Pulmonary artery endothelial cell (primary cell): ENCODE data around the gene TCF4. TPM values are rescaled to one million over a fixed set of nuclear protein-coding genes. Genes with fewer than 3 reads are reported as not detected.

Experiments used
- DNase-seq: peaks from one replicate; pipeline ENCODE4 v3.0.0-alpha.2; 2011; ENCODE audit warnings: low read depth, low spot score
- total RNA-seq: library from RNA; depleted of rRNA; stranded (reverse); fragments of >200 nt; gene quantifications from 2 replicates; pipeline ENCODE4 v1.2.3, GENCODE V29; 2014

TCF4 gene
- total RNA-seq, 1 donor from 2014 or later, result 339 TPM

- no peak for DNase-seq
Observed at GRCh38 chr18:55353806-55354205, 234.2 kb downstream of the TCF4 start.

DNA sequence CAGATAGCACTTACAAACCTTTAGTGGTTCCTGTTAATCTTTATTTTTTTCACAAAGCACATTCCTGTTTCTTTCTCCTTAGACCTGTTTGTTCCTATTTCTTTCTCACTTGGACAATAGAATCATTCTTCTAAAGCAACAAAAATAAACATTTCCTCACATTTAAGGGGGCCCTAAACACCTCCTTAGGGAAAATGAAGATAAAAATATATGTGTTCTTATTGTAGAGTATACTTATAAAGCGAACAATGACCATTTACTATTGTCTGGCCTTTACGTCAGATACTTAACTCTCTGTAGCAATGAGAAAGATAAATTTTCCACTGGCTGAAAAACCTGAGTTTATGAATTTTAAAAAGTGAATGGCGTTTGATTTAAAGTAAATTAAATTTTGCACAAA, 234.6 kb downstream of the TCF4 start:
- no peak for DNase-seq

- no peak for DNase-seq
Observed at GRCh38 chr18:55351980-55352714, 235.8 kb downstream of the TCF4 start.

DNA sequence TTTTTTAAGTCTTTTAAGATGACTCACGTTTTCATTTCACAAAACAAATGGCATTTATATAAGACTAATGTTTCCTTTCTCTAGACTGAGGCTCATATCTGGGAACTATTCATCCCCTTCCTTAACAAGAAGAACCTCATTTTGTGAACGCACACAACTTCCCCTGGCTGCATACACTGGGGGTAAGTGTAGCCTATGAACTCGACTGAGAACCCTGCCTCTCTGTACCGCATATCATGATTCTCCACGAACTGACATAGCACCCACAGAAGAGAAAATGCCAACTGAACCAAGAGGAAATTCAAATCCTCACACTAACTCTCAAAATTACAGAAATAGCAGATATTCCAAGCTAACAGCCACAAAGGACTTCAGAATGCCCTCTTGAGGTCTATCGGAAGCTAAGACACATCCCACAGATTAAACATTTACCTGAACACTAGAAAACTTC, 236.7 kb downstream of the TCF4 start:
- DNase-seq, result no peak

DNA sequence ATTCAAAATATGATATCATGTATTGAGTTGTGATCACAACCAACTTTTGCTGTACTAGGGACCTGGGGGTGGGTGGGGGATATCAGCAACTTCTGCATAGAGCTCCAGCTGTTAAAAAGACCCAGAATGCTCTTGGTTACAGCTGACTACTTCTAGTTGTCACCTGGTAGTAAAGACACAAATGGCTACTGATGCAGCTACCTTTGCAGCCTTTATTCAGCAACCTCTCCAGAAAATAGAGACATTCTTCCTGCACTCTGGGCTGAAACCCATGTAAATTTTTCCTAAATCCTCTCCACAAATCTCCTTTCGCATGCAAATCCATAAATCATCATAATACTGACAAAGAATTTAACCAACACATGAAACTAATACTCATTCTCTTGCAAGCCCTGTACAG, 238.3 kb downstream of the TCF4 start:
- no peak for DNase-seq

DNA sequence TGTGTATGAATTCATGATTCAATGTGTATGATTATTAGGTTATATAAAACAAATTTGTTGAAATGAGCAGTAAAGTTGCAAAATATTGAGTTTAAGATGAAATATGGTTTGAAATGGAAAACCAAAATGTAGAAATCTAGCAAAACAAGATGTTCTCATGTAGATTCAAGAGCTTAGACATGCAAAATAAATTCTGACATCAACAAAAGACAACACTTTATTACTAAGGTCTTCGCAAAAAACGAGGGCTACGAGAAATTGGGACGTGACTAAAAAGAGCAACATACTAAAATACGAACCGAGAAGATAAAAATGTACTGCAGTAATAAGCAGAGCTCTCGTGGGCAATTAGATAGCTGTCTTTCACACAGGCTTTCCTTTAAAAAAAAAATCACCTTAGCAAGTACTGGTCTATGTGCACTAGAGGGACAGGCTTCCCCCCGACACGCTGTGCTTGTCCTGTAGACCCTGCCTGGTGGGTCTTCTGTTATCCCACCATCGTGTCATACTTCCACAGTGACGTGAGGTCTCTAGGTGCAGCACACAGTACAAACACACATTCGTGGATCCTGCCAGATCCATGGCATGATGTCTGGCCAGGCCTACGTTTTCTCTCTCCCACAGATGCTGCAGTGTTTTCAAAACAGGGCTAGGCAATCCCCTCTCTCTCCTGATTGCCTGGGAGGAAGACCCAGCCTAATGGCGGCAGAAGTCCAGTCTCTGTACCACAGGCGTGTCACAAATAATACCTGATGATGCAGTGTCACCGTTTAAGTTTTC, 240.8 kb downstream of the TCF4 start:
- DNase-seq, result no peak

GRCh38 chr18:55346387-55346786, 241.6 kb downstream of the TCF4 start:
- DNase-seq, result no peak

DNA sequence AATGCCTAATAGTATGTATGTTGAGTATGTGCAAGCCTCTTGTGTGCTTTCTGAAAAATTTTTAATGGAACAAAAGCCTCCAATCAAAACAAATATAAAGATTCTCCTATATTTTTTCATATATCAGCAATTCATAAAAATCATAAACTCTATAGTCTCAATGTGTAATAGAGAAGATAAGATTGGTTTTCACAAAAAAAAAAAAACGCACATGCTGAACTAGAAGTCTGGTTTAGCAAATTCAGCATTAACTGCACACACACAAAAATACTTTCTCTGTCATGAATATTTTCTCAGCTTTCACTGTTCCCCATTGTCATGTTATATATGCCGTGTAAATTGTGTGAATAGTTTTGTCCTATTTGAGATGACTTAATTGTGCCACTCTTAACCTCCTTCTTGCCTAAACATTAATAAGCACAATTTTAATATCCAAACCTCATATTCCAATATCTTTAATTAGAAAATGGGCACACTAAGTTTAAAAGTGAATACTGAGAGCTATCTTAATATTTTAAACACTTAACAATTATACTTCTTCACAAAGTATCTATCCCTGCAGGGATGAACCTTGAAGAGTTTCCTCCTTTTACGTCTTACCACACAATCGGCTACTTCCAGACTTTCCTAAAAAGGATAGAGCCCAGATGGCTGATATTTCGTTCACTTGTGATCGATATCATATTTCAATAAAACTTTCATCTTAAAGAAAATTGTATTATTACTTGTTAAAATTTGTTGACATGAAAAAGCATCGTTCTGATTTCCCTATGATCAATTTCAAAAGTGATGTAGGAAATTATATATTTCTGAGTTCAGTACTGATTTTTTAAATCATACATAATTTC, 242.7 kb downstream of the TCF4 start:
- no peak for DNase-seq

DNA sequence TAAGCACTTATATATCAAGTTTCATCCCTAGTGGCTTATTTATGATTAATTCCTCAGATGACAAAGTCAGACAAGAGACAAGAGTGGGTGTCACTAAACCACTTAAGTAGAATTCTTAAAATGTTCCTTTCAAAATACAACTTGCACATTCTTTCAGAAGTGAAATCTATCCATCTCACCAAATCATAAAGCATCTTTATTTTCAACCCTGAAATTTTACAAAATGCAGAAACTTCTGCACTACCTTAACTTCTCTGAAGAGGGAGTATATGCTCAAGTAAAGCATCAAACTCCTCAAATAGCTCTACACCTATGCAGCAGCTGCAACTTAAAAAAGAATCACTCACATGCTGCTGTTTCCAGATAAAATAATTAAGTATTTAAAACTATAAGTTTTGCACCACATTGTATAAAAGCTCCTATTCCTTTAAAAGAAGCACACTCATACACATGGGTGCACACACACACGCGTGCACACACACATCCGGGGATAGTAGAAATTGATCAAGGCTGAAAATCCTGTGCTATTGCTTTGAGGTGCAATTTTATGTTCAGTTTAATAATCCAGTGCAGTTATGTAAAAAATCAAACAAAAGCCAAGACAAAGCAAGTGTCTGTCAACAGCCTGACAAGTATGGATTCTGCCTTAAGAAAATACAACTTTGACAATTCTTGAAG, 244.5 kb downstream of the TCF4 start:
- no peak for DNase-seq

DNA sequence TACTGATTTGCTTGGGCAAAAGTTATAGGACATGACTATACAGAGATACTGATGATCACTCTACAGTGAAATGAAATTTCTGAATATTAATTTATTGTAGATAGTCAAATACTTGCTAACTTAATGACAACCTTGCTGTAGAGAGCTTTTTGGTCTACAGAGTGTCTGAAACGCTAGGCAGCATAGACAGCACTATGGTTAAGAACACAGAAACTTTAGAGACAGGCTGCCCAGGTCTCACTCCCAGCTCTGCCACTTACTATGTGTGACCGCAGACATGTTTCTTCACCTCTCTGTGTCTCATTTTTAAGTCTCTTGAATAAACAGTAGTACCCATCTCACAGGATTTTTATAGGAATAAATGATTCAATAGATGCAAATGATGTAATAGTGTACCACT, 247.0 kb downstream of the TCF4 start:
- DNase-seq, result no peak

DNA sequence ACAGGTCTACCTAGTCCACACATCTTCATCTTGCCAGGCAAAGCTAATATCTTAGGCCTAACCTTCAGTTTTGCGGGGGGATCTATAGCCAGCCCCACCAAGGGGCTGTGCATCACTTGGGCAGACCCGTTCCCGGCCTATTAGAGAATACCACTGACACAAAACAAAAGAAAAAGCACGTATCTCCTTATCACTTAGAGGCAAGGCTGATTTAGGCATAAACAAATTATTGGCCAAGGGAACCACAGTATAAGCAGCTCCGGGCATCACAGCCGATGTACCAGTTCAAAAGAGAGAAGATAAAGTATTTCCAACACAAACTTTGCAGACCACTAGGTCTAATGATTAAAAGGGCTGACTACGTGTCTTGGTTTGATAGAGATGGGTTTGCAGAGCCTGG, 248.0 kb downstream of the TCF4 start:
- no peak for DNase-seq

- DNase-seq, result peak; percentile 74
Observed at GRCh38 chr18:55338978-55339650, 248.9 kb downstream of the TCF4 start.

GRCh38 chr18:55337908-55338521, 250.0 kb downstream of the TCF4 start:
- DNase-seq, result peak; percentile 71

DNA sequence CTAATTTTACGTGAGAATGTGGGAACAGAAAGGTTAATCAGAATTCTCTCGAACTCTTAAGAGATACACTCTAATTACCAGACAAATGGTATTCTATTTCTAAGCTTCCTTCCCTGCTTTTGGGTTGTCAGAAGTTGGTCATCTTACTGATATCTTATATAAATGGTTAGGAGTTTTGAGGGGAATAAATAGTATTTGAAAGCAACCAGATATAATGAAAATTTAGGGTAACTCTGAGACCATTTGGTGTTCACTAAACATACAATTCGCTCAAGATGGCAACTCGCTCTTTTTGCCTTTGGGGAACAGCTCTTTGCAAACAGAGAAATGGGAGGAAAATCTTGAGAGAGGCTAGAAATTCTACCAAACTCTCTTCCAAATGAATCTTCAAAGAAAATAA, 250.9 kb downstream of the TCF4 start:
- no peak for DNase-seq

DNA sequence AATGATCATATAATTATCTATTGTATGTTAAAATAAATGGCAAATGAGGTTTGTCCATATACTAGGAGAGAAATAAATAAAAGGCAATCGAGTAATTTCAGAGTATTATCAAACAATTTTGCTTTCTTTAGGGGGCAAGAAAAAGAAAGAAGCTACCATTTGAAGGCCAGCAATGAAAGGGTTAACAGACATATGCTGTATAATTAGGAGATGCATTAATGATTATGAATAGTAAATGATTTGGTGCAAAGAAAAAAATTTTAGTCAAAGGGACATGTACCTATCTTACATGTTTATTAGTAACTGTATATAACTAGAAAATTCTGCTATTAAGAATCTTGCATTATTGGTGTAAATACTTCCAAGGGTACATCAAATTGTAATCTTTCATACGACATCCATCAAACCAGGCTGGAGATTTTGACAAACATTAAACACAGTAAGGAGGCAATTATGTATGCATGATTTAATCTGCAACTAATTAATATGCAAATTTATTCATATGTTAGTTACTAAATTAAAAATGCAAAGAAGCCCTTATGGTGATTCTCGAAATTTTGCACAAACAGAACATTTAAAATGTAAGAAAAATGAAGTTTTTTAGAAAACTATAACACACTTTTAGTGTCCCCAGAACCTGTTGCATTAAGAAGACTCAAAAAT, 251.4 kb downstream of the TCF4 start:
- DNase-seq, result no peak

- no peak for DNase-seq
Observed at GRCh38 chr18:55334875-55335274, 253.1 kb downstream of the TCF4 start.

- DNase-seq, result no peak
Observed at GRCh38 chr18:55331301-55331700, 256.7 kb downstream of the TCF4 start.

- peak; percentile 89 for DNase-seq
Observed at GRCh38 chr18:55328301-55328700, 259.7 kb downstream of the TCF4 start.

DNA sequence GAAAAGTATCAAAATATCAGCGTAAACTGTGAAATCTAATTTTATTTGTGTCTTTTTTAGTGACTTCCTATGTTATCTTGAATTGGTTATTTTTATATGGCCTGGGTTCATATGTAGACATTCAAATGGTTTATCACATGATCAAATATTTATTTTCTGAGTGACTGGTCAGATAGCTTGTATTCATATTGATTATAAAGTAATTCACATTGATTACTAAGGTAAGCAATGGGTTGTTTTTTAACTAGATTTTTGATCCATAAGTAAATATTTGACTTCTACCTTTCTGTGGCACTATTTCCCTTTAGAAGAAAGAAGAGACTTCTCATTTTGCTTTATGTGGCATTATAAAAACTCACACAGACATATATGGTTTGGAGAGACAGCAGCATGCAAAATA, 260.5 kb downstream of the TCF4 start:
- DNase-seq, result no peak

DNA sequence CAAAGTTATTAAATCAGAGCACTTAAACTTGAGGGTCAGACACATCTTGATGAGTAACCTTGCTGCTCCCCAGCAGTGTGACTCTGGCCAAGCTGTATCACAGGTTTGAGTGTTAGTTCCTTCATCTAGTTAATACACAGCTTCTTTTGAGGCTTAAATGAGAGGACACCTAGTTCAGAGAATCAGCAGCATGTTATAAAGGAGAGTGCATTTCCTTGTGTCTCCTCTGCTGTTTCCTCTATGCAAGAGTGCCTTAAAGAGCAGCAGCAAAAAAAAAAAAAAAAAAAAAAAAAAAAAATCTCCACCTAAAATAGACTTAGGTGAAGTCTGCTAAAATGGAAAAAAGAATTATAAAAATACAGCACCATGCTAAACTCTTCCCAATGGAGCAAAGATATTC, 261.9 kb downstream of the TCF4 start:
- no peak for DNase-seq
